Stimulated activated CD4-positive, alpha-beta T cell treated with anti-CD3 and anti-CD28 coated beads, Interleukin-15, amount 100 ng/mL, for 48 hours (primary cell): Measurements from ENCODE around the gene LRRTM4.
"Not testable (repeated sequence)": the region's sequence is repeated elsewhere in the genome, so short reads cannot be mapped to it uniquely, and the experiment has no call there.

Experiments used
- DNase-seq, 2 donors: peaks; one replicate each; pipeline ENCODE4 v3.0.0-alpha.2; 2020; ENCODE audit warnings: low read depth in 2 of 2

Gene LRRTM4

GRCh38 chr2:77314721-77315120 lies 207.5 kb downstream of the LRRTM4 start:
- DNase-seq = no peak

GRCh38 chr2:77310416-77310815 lies 211.8 kb downstream of the LRRTM4 start:
- DNase-seq = no peak

- no peak for DNase-seq
Measured at GRCh38 chr2:77309725-77310124, 212.5 kb downstream of the LRRTM4 start.

GRCh38 chr2:77301441-77301840 lies 220.7 kb downstream of the LRRTM4 start:
- no peak for DNase-seq

- no peak for DNase-seq
Measured at GRCh38 chr2:77296791-77297190, 225.4 kb downstream of the LRRTM4 start.

- no peak for DNase-seq
Measured at GRCh38 chr2:77294474-77294873, 227.7 kb downstream of the LRRTM4 start.

- DNase-seq = no peak
Measured at GRCh38 chr2:77284353-77284752, 237.8 kb downstream of the LRRTM4 start.

- DNase-seq = no peak
Measured at GRCh38 chr2:77271262-77271661, 250.9 kb downstream of the LRRTM4 start.

GRCh38 chr2:77270433-77270832 lies 251.7 kb downstream of the LRRTM4 start:
- no peak for DNase-seq

- DNase-seq = no peak
Measured at GRCh38 chr2:77268626-77269025, 253.6 kb downstream of the LRRTM4 start.

GRCh38 chr2:77232909-77233425 lies 289.2 kb downstream of the LRRTM4 start:
- no peak for DNase-seq

- no peak for DNase-seq
Measured at GRCh38 chr2:77228391-77228790, 293.8 kb downstream of the LRRTM4 start.

GRCh38 chr2:77210725-77211124 lies 311.5 kb downstream of the LRRTM4 start:
- DNase-seq = no peak

- no peak for DNase-seq
Measured at GRCh38 chr2:77207331-77207730, 314.8 kb downstream of the LRRTM4 start.

GRCh38 chr2:77201755-77202154 lies 320.4 kb downstream of the LRRTM4 start:
- no peak for DNase-seq

GRCh38 chr2:77199411-77199810 lies 322.8 kb downstream of the LRRTM4 start:
- no peak for DNase-seq

GRCh38 chr2:77193858-77194448 lies 328.2 kb downstream of the LRRTM4 start:
- no peak for DNase-seq

GRCh38 chr2:77192811-77193289 lies 329.3 kb downstream of the LRRTM4 start:
- no peak for DNase-seq

- DNase-seq = no peak
Measured at GRCh38 chr2:77191665-77192064, 330.5 kb downstream of the LRRTM4 start.

- no peak for DNase-seq
Measured at GRCh38 chr2:77190721-77191346, 331.3 kb downstream of the LRRTM4 start.

- no peak for DNase-seq
Measured at GRCh38 chr2:77185052-77185451, 337.1 kb downstream of the LRRTM4 start.

- DNase-seq = no peak
Measured at GRCh38 chr2:77179297-77179696, 342.9 kb downstream of the LRRTM4 start.

GRCh38 chr2:77175266-77175780 lies 346.9 kb downstream of the LRRTM4 start:
- DNase-seq = not testable (repeated sequence)
